ENCODE measurements around the gene CD79B.

DNA sequence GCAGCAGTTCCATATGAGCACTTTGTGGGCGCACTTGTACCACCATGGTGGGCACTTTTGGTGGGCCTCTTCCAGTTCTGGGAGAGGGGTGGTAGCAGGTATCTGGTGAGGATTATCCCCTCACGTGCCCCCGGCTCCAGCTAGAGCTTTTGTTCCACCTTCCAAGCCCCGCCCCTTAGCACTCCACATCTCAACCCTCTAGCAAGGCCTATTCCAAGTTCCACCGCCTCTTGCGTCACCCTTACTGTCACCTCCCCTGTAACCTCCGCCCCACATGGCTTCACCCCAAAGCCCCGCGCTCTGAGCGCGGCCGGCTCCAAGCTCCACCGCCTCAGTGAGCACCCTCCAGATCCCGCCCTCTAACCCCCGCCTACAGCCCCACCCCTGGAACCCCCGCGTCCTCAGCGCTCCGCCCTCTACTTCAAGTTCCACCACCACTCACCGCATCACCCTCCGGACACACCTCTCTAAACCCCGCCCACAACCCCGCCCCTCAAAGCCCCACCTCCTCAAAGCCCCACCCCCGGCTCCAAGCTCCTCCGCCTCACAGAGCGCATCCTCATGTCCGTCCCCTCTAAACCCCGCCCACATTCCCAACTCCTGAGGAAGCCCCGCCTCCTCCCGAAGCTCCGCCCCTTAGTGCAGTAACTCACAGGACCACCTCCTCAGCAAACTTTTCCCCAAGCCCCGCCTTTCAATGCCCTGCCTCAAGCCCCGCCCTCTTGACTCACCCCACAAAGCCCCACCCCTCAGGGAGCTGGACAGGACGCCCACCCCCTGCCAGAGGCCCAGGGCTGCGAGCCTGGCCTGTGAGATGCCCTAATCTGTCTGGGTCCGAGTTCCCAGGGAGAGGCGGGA lies 29.5 kb upstream of the CD79B start:
- TF ChIP-seq CTCF (IDR thresholded peaks at IDR 0.05) (no peak), EZH2phosphoT487 (IDR thresholded peaks at IDR 0.05) (no peak)

Measured in neural progenitor cell (in vitro differentiated cells).